Hematopoietic multipotent progenitor cell treated with erythropoietin and hydrocortisone succinate and interleukin-3 and kit ligand, for 8 days (in vitro differentiated cells): ENCODE data around the gene GNAO1.
A peak's percentile ranks its signal among the peaks of the same experiment; 100 is the strongest.

Experiments used
- DNase-seq: peaks from one replicate; pipeline ENCODE4 v3.0.0-alpha.2; 2015

GNAO1 gene

DNA sequence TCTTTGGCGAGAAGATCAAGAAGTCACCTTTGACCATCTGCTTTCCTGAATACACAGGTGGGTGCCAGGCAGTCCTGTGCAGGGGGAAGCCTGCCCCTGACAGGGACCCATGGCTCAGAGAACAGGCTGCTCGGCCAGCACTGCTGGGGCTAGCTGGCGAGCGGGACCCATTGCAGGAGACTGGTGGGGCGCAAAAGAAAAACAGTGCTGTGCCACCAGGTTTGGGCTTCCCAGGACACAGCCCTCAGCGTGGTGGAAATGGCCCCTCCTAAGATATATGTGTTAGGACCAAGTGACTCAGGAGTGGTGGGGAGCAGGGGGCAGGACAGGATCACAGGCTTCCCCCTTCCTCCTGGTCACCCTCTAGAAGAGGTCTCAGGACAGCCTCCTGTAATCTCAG lies 160.2 kb downstream of the GNAO1 start:
- DNase-seq, result no peak

DNA sequence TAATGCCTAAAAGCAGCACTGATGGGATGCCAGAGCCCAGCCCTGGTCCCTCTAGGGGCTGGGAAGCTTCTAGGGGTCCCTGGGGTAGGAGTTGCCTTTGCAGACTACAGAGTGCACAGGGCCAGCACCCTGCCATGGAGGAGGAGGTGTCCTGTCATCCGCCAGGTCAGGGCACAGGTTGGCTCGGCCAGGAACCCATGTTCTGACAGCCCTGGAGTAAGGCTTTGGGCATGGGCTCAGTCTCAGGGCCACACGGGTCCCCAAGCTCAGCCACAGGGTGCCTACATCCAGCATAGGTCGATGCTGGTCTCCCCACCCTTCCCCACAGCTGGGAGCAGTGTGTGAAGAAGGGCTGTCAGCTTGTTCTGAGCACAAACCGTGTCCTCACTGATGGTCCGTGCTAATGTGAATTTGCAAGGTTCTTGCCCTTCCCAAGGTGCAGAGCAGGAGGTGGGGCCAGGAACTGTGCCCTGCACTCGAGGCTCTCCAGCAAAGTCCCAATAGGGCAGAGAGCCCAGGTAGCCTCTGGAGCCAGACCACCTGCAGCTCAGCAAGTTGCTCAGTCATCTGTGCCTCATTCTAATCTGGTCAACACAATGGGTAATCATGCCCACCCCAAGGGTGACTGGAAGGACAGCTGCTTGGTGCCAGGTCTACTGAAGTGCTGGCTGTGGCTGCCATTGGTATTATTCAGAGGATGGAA lies 161.2 kb downstream of the GNAO1 start:
- DNase-seq, result no peak

DNA sequence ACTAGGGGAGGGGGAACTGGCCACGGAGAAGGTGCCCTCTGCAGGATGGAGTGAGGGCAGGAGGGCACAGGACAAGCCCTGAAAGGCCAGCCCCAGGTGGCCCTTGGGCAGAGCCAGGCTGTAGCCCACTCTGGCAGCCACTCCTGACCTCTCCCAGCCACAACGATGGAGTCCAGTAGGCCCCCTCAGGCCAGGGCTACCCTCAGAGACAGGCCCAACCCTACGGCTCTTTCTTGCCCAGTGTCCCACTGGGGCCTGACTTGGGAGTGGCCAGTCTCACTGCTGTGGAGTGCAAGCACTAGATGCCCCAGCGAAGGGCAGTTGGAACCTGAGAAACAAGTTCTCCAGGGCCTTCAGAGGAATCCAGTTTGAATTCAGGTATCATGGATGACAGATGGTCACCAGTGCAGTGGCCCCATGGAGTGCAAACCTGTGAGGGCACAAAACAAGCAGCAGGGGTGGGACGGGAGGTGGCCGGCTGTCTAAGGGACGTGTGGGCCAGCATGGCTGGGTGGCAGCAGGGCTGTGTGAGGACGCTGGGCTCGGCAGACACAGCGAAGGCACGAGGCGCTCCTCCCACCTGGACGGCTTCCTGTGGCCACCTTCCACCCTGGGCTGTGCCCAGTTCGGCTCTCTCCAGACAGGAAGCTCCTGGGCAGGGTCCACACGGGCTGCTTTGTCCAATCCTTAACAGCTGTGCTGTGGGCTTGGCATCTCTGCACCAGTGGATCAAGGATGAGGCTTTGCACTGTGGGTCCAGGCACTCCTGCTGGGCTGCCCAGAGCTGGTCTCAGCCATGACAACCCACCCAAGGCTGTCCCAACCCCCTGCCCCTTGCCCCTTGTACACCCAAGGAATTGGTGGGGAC lies 162.0 kb downstream of the GNAO1 start:
- DNase-seq, result no peak

DNA sequence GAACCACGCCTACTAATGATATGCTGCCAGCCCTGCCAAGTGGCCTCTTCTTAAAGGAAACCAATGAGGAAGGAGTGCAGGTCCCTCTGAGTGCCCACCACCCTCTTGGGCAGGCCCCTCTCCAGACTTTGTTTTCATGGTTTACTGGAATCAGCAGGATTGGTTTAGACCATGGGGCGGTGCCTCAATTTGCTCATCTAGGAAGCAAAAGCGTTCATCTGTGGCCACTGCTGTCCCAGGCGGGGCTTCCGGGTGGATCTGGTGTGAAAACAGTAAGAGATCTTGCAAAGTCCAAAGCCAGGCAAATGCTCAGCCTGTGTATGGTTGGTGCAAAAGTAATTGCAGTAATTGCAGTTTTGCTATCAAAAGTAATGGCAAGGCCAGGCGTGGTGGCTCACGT lies 162.7 kb downstream of the GNAO1 start:
- no peak for DNase-seq

DNA sequence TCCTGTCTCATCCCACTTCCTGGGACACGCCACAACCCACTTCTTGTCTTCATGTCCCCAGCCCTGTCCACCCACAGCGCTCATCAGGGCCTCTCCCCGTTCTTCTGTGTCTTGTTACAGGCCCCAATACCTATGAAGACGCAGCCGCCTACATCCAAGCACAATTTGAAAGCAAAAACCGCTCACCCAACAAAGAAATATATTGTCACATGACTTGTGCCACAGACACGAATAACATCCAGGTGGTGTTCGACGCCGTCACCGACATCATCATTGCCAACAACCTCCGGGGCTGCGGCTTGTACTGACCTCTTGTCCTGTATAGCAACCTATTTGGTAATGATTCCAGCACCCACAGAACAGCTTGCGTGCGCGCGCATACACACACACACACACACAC lies 163.5 kb downstream of the GNAO1 start:
- DNase-seq, result no peak

DNA sequence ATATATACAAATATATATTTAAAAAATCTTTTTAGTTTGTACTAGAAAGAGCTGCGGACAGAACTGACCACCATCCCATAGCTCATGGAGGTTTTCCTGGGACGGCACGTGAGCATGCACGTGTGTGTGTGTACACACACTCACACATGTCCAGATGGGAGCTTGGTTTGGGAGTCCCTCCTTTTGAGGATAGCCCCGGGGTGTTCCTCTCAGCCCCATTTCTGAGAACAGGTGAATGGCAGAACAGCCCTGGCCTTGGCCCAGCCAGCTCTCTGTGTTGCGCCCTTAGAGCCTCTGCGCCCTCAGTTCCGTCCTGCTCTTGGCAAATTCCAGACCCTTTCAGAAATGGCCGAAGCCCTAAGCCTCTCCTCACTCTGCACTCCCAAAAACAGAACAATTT lies 163.9 kb downstream of the GNAO1 start:
- DNase-seq, result no peak

DNA sequence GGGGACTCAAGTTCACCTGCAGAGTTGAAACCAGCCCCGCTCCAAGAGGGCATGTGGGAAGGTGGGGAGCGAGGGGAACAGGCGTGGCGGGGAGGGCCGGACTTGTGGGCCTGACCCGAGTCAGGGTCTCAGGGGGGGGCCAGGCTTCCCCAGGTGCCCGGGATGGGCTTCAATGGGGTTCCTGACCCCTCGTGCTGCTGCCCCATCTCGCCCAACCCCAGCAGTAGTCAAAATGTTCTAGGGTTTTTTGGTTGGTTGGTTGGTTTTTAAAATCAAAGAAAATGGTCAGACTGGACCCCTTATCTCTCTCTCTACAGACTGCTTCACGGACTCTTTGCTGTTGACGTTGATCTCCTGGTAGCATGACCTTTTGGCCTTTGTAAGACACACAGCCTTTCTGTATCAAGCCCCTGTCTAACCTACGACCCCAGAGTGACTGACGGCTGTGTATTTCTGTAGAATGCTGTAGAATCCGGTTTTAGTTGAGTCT lies 164.5 kb downstream of the GNAO1 start:
- DNase-seq, result peak; percentile 33

DNA sequence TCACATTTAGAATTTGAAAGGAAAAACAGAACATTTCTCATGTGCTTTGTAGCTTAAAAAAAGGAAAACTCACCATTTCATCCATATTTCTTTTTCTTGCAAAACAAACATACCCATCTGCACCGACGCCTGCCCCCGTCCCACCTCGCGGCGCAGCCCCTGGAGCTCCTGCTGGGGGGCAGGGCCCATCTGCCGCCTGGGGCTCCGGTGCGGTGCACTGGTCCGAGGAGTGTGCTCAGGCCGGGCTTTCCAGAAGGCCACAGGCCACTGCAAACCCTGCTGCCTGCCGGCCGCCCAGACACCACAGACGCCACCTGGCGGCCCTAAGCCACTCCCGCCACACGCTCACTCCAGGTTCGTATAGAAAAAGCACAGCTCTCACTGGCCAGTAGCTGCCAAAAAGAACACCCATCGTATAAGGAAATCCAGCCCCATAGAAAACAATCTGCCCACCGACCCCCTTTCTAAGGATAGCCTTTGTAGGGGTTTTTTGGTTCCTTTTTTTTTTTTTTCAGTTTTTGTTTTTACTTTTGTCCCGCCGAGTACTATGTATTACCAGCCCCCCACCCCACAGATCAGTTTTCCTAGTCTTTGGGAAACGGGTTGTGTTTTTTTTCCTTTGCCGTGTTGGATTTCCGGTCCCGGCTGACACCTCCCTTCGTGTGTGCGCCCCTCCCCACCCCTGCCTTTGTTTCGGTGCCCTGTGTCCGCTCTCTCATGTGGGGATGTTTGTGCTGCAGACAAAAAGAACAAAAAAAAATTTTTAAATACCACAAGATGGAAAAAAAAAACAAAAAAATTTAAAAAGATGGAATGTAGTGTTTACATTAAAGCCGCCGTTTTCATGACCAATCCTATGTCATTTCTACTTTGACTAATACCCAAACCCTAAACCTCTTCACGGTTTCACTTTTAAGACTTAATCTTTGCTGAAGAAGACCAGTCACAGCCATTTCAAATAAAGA lies 165.3 kb downstream of the GNAO1 start:
- DNase-seq, result peak; percentile 82

DNA sequence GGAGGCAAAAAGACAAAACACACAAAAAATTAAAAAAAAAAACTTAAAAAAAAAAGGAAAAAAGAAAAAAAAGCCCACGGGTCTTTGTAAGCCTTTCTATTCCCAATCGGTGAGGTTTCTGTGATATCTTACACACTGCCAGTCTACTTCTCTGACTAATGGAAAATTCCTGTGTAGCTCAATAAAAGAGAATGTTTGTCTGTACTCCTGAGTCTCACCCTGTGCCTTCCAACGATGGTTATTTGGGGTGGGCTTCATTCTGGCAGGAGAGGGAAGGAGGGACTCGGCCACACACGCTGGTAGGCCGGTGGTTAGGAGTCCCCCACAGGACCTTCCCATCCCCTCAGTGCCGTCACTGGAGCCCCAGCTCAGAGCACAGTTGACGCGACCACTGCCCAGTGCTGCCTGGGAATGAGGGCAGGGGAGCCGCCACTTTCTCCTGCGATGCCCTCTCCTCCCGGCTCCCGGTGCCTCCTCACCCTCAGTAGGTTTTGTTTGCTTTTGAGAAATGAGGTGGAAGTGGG lies 166.0 kb downstream of the GNAO1 start:
- peak; percentile 23 for DNase-seq

DNA sequence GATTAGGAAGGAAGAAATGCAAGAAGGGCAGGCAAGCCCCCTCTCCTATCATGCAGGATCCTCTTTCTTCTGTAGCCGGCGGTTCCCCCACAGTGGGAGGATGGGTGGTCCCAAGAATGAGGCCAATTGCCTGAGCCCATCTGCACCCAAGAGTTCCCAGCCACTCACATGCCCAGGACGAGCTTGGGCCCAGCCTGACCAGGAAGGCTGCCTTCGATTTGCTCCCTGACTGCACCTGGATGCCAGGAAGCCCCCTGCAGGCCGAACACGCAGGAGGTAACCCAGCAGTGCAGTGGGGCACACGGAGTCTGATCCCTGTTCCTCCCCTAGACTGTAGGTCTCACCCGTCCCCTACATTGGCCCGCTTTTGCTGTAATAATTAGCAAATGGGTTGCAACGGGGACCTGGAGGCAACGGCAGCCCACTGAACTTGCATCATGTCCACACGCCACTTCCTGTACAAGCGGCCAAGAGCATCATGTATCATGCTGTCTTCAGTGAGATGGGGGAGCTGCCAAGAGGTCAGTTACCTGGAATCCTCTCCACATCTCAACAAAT lies 166.6 kb downstream of the GNAO1 start:
- no peak for DNase-seq

DNA sequence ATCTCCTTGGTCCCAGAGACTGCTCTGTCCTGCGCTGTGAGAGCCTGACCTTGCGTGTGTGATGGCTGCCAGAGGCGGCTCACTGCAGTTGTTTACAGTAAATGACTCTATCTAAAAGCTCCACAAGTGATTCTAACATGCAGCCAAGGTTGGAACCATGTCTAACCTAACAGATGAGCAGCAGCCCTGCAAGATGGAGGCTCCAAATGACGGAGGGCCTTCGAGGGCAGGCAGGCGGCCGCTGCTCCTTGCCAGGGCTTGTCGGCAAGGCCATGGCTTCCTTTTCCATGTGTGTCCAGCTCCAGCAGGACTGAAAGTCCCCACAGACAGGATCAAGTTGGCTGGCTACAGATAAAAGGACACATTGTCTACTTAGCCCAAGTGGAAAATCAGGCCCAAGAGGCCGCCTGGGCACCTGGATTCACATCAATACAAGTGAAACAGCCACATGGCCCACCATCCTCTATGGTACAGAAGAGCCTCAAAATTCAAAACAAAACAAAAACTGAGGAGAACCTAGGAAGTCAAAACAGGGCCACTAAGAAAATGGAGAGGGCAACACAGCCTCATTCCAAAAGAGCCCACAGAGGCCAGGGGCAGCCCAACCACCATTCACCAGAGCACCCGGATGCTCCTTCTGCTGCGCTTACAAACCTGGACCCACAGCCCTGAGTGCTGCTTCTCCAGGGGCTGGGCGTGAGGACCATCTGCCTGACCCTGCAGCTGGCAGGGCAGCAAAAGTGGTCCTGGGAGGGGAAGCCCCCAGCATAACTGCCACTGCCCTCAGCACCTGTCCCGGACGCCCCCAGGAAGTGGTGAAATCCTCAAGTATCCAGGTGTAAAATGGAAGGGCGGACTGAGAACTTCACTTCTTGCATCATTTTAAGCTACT lies 169.1 kb downstream of the GNAO1 start:
- DNase-seq, result no peak

DNA sequence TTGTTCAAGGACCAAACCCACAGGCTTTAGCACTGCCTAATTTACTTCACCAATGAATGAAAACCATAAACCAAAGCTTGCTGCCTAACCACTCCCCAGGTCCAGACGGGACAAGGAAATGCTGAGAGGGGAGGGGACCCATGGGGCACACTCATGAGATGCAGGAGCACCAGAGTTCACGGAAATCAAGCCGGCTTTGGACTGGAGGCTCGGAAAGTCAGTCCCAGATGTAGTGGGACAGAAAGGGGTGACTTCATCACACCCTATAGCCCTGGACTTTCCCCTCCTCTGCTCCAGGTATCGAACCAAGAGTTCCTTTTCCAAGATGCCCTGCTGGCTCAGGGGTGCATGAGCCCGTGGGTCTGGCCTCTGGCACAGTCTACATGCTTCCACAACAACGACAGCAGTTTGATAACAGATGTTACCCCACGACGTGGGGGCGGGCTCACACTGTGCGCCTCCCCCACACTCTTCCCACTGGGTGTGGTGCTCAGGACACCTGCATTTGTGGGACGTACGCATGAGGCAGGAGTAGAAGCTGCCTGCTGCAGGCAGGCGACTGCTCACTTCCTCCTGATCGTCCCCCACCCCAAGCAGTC lies 170.9 kb downstream of the GNAO1 start:
- DNase-seq, result no peak

DNA sequence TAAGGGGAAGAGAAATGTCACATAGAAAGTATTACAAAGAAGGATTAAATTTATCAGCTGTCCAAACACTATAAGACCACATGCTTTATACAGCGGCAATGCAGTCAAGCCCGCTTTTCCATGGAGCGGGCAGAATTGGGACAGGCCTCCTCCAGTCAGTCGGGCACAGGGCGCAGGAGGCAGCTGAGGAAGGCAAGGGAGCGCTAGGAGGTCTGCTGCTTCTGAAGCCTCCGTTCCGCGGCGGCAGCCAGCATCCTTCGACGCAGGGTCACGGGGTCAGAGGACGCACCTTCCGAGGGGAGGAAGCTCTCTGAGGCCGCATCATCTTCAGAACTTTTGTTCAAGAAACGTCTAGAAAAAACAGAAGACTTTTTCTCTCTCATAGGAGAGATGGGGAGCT lies 171.4 kb downstream of the GNAO1 start:
- DNase-seq, result no peak

DNA sequence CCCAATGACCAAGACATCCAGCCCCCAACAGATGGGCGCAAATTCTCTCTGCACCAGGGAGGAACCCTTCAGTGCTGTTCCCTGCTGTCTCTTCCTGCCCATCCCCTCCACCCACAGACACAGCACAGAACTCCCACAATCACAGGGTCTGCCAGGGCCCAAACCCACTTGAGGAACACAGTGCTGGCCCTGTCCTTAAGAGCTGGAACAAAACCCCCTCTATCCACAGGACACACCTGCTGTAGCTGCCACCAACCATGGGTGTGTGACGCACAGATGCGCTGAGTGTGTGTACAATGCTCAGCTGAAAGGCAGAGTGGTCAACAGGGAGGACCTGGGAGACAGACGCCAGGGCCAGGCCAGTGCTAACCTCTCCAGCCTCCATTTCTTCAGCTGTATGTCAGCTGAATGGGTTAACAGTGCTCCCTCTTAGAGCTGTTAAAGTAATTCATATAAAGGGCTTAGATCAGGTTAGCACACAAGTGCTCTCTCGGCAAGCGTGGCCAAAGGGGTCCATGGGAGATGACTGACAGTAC lies 172.0 kb downstream of the GNAO1 start:
- DNase-seq, result no peak

DNA sequence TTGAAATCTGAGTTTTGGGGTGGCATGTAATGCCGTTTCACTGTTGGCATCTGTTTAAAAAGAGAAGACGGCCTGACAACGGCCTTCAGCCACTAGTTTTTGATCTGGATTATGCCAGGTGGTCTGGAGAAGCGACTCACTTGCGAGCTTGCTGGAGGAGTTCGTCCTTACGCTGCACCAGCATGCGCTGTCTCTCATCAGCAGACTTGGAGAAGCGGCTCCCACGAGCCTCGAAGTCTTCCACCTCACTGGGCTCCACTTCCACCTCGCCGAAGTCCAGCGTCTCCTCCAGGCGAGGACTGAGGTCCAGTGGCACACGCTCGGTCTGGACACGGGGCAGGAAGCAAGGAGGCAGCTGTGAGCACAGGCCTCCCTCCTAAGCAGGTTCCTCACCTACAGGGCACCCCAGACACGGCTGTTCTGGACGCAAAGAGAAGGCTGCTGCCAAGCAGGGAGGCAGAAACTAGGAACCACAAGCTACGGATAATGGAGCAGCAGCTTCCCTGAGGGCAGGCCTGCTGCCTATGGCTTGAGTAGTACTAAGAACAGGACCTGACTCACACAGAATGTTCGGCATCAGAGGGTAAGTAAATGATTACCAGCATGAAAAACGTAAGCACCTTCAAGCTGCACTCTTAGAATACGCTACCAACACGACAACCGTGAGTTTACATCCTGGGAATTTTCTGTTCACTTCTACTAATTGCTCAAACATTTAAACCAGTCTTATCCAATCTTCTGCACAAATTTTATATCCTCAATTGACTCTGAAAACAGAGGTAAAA lies 172.7 kb downstream of the GNAO1 start:
- no peak for DNase-seq

DNA sequence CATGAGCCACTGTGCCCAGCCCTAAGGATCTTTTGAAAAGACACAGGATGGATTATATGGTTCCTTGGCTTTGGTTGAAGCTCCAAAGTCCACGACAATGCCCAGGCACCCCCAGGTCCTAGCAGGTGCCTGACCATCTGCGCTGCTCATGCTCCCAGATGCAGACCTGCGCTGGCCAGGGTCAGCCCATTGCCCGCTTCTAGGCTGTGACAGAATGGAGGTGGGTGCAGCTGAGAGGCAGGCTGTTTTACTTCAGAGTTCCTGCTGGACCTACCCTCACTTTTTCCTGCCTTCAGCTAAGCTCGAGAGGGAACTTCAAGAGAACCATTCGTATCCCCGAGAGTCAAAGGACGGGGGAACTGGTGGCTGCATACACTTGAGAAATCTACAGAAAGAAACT lies 173.6 kb downstream of the GNAO1 start:
- no peak for DNase-seq

DNA sequence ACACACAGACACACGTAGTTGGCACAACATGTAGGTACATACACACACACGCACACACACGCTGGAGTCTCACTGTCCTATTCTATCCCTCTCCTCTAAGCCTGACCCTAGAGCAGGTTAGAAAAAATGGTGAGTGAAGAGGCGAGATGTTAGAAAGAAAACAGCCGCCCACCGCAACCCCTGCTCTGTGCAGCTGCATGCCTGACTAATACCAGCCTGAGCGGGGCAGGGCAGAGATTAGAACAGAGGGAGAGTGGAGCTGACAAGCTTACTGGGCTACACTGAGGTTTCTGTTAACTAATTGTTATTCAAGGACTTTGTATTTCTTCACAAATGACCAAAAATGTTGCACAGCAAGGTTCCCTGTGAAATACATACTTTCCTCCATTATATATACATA lies 174.3 kb downstream of the GNAO1 start:
- no peak for DNase-seq

DNA sequence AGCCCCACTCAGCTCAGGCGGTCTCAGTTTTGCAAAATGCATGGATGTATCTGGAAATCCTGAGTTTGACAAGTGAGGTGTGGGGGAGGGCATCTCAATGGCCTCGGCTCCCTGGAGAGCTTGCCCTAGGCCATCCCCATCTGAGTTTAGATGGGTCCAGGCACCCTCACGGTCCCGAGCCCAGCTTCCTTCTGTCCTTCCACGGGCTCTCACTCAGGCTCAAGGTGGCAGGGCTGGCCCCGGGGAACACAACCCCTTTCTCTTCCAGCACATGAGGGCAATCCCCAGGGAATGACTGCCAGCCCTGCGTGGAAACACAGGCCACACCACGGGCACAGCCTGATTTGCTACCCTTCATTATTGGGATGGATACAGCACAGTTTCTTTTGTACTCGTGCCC lies 175.7 kb downstream of the GNAO1 start:
- no peak for DNase-seq

DNA sequence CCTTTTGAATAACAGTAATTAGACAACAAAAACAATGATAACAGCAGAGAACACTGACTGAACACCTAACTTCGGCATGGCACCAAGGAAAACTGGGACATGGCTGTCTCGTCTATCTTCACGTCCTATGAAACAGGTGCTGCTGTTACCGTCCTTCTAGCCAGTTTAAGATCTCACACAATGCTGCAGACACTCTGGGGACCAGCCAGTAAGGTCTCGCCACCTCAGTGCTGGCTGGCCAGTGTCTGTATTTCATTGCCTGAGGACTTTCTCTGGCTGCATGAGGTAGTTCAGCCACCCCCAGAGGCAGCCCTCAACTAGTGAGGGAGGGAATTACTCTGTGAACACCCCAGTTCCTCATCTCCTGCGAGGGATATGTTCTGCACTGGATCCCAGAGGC lies 176.5 kb downstream of the GNAO1 start:
- no peak for DNase-seq

DNA sequence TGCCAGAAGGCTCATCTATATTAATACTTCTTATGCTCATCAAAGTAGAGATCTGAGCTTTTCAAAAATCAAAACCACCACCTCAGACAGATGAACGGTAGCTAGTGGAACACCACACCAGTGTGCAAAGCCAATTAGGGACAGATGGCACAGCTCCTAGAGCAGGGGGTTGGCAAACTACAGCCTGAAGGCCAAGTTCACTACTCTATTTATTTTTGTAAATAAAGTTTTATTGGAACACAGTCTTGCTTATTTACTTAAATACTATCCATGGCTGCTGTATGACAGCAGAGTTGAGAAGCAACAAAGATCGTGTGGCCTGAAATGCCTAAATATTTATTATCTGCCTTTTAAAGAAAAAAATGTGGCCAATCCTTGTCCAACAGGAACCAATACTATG lies 177.3 kb downstream of the GNAO1 start:
- no peak for DNase-seq
